Fibroblast of skin of back (primary cell): ENCODE measurements around the gene ERCC6.

ENCODE experiments used
- DNase-seq: peaks from one replicate; pipeline ENCODE4 v3.0.0-alpha.2; 2013

ERCC6 gene

DNA sequence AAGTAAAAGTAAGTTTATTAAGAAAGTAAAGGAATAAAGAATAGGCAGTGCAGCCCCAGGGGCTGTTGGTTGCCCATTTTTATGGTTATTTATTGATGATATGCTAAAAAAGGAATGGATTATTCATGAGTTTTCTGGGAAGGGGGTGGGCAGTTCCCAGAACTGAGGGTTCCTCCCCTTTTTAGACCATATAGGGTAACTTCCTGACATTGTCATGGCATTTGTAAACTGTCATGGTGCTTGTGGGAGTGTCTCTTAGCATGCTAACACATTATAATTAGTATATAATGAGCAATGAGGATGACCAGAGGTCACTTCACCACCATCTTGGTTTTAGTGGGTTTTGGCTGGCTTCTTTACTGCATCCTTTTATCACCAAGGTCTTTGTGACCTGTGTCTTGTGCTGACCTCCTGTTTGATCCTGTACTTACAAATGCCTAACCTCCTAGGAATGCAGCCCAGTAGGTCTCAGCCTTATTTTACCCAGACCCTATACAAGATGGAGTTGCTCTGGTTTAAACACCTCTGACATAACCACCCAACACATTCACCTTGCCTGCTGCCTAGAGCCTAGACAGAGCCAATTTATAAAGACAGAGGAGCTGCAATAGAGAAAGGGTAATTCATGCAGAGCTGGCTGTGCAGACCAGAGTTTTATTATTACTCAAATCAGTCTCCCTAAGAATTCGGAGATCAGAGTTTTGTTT, 10.9 kb upstream of the ERCC6 start:
- DNase-seq: no peak

DNA sequence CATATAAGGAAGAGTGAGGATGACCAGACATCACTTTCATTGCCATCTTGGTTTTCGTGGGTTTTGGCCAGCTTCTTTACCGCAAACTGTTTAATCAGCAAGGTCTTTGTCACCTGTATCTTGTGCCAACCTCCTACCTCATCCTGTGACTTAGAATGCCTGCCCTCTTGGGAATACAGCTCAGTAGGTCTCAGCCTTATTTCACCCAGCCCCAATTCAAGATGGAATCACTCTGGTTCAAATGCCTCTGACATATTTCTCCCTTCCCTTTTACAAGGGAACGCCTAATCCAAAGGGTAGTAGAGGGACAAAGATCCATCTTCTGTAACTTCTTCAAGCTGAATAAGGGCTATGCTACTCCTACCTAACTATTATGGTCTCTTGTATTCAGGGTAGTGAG, 4.7 kb upstream of the ERCC6 start:
- no peak for DNase-seq

DNA sequence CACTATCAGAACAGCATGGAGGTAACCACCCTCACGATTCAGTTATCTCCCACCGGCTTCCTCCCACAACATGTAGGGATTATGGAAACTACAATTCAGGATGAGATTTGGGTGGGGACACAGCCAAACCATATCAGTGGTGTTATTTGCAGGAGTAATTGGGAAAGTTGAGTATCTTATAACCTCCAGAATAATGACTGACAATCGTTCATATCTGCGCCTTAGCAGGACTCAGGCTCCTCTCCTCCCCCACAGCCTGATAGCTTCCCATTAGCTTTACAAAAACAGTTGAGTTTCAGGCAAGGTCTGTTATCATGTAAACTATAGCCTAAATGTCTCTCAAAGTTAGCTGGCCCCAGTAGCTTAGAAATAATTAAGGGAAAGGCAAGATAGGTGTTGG, 3.4 kb upstream of the ERCC6 start:
- DNase-seq: no peak

DNA sequence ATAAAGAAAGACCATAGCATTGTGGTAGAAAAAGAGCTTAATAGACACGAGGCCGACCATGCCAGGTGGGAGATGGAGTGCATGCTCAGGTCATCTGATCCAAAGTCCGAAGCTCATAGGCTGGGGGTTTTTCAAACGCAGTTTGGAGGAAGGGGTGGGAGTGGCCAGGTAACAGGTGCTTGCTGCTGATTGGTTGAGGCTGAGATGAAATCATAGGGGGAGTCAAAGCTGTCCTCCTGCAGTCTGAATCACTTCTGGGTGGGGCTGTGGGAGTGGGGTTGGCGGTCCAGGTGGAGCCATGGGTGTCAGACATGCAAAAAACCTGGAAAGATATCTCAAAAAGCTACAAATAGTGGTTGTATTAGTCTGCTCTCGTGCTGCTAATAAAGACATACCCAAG, 2.8 kb upstream of the ERCC6 start:
- no peak for DNase-seq

DNA sequence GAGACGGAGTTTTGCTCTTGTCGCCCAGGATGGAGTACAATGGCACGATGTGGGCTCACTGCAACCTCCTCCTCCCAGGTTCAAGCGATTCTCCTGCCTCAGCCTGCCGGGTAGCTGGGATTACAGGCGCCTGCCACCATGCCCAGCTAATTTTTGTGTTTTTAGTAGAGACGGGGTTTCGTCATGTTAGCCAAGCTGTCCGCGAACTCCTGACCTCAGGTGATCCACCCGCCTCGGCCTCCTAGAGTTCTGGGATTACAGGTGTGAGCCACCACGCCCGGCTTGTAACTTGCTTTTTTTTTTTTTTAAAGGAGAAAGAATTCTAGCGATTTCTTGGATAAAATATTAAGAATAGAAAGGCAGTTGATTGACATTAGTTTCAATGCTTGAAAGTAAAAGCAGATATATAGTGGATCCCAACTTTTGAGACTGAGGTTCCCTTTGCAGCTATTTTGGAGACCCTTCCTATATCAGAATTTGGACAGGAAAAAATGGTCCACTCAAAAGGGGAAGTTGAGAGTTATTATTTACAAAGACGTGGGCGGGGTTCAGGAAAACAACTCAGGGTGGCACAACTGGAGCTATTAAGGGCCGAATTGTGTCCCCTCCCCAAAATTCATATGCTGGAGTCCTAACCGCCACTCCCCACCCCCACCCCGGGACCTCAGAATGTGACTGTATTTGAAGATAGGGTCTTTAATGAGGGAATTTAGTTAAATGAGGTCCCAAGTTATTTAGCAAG, 1.3 kb upstream of the ERCC6 start:
- no peak for DNase-seq

DNA sequence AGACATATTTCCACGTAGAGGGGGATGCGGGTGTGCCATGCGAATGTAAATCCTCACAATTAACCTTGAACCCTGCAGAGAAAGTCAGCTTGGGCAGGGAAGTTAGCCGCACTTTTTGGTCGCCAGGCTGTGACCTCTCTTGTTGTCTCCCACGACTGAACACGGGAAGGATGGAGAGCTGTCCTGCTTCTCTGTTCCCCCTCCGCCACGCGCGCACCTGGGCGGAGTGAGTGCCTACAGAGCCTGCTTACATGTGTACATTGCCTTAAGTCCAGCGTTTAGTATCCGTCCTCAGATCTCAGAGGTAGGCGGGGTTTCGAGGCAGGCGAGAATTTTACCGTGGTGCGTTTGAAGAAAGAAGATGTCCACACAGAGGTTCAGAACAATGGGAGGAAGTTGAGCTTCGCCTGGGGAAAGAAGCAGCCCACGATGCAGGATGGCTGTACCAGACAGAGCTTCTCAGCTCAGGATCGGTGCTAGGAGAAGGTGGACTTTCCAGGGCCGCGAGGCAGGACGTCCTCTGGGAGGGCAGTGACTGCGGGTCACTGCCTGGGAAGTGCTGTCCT, 482 bp upstream of the ERCC6 start:
- peak; percentile 57 for DNase-seq

DNA sequence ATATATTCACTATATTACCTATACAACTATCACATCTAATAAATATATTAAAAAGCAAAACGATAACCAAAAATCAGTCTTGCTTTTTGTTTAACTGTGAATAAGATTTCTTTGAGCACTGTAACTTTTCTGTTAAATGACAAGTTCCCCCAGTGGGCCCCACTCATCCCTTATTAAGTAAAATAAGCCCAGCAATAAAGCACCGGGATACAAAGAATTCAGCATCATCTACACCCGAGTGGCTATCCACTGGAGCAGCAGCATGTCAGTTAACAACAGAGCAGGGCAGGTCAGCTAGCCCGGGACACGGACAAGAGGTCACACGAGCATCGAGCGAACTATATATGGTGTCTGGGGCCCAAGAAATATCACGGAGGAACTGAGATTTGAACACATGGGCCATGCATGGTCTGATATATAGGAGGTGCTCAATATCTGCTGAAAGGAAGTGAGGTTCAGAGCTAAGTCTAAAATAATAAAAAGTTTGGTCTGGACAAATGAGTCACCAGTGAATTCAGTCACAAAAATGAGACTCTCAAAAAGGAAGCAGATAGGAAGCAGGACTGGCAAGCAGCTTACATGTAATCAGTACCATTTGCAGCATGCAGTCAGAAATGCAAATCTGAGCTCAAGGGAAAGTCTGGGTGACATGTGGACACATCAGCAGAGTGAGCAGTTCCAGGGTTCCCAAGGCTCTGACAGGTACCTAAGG, 4.1 kb downstream of the ERCC6 start:
- DNase-seq: peak; percentile 91

DNA sequence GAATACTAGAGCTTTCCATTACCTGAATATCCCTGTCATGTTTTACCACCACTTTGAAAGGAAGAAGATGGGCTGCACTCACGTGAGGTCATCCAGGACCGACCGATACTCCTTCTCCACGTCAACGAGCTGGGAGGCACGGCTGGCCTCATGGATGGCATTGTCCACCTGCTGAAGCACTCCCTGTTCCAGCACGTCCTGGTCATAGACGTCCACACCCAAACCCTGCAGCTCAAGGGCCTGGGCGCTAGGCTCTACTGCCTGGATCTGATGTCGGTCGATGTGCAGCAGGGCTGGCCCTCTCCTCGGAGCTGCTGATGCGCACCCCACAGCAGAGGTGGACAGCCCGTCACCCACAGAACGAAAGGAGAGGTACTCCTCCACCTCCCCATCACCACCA, 6.5 kb downstream of the ERCC6 start:
- no peak for DNase-seq

DNA sequence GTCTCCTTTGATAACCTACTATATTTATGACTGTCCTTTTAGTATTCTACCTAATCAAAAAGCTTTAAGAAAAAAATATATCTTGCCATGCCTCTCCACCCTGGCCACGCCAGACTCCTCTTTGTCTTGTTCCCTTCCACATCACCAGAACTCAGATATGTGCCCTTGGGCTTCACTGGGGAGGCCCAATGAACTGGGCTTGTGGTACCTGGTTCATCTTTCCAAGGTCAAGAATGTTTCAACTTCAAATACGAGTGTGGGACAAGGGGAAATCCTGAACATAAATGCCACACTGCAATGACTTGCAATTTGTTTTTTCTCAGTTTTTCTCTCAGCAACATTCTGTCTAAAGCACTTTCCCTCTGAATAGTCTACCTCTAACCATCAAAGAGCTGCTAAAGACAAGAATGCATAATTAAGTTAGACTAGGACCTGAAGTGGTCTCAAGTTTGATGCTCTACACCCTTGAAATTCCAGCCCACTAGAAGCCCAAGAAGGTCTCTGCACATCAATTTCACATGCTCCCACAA, 9.9 kb downstream of the ERCC6 start:
- no peak for DNase-seq

DNA sequence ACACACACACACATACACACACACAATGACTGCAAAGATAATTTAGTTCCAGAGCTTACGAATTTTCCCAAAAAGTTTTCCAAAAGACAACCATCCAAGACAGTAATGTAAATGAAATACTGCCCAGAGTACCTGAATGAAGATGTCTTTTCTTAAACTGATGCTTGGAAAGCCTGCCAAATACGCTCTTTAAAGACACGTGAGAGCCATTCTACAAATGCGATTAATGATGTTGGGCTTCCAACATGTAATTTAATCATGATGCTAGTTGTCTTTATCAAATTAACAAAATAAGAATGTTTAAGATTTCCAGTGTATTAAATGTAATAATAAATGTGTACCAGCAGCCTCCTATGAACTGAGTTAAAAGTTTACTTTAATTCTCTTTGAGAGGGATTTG, 11.1 kb downstream of the ERCC6 start:
- DNase-seq: no peak

DNA sequence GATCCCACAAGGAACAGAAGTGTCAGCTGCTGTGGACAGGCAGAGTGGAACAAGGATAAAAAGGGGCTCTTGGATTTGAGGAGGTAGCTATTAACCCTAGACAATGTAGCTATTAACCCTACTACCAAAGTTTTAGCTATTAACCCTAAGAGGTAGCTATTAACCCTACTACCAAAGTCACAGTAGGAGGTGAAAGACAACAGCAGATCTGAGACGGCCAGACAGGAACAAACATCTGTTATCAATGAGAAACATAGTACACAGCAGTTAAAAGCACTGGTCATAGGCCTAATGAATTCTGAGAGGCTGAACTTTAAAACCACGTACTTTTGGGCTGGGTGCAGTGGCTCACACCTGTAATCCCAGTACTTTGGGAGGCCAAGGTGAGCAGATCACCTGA, 11.9 kb downstream of the ERCC6 start:
- no peak for DNase-seq

DNA sequence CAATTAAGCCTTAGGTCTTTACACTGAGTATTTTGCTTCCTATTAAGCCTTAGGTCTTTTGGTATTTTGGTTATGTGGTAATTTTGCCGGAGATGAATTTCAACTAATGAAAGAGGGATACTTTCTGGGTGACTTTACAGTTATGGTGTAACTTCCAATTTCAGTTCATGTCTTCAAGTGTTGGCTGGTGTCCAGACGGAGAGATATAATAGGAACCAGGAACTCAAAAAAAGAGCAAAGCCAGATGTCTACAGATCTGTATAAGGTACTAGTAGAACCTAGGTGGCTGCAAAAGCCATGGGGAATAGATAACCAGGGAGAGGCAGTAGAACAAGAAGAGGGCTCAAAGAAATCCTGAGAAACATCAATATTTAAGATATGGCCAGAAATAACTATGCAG, 12.3 kb downstream of the ERCC6 start:
- no peak for DNase-seq

DNA sequence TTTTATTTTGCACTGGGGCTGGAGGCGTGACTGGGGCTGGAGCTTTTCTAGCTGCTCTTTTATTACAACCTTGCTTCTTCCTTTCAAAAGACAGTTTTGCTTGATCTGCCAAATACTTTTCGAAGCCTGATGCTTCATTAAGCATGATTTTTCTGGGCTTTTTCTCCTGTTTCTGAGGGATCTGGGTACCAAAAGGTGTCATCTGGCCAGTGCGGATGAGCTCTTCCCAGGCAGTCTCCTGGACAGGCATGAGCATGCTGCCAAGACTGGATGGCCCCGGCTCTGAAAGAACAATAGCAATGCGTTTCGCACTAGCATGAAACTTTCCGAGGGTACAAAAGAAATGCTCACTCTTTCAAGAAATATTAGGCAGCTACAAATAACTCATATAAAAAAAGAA, 14.4 kb downstream of the ERCC6 start:
- no peak for DNase-seq

DNA sequence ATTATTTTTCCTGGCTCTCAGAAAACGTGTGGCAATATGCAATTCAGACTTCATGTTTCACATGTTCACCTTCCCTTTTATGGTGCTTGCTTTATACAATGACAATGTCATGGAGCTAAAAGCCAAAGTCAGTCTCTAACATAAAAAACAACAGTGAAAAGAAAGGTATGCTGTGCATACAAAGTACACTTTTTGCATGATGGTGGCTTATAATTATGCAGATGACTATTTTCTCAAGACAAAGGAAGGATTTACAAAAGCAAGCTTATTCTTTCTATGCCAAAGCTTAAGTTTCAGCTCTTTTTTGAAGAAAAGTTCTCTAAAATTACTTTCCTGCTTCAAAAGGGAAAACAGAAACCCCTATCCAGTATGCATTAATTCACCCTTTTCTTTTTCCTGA, 15.6 kb downstream of the ERCC6 start:
- DNase-seq: no peak

DNA sequence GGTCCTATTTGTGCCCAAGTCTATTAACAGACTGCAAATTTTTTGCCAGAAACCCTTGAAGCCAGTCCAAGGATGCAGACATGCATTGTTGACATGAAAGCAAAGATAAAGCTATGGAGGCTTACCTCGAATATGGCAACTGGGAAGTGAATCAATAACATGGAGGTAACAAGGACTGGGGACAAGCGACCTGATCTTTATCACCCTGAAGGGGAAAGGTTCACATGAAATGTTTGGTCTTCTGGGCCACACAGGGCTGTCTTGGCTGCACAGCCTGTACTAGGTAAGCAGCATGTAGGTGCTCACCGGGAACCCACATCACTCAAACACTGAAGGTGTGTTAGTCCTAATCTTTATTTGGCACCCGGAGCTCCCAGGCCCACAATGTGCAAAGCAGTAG, 17.9 kb downstream of the ERCC6 start:
- no peak for DNase-seq

DNA sequence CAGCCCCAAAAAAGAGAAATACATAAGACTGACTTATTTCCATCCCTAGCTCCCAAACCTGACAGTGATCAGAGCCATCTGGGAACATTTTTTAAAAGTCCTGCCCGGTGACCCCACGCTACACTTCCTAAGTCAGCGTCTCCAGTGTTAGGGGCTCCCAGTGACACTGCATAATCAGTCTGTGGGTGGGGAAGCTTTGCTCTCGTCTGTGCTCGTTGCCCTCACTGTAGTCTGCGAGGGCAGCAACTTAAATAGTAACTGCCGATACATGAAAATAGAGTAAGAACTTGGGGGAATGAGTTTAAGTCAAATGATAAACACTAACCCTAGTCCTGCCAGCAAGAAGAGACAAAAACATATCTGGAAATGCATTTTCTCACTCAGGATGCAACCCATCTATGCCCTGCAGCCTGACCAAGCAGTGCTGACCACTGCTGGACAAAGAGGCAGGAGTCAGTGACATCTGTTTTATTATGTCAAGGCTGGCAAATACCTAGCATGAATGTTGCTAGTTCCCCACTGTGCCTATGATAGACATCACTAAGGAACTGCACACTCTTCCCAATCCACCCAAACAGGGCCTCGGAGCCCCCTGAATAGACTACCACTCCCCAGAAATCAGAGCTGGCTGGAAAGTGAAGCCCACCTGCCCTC, 18.7 kb downstream of the ERCC6 start:
- DNase-seq: no peak

DNA sequence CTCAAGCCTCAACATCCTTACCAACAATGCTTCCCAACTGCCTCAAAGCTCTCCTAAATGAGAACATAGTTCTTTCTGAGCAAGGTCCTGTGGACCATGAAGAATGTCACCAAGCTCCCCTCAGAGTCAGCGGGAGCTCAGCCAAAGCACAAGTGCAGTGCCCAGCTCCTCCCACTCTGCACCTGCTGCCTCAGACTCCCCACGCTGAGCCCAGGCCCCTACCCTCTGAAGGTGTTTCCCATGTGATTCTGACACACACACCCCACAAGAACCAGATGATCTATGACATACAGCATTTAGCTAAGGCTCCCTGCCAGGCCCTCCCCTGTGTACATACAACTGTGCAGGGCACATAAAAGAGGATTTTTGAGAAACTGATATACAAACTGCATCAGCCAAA, 19.2 kb downstream of the ERCC6 start:
- no peak for DNase-seq

DNA sequence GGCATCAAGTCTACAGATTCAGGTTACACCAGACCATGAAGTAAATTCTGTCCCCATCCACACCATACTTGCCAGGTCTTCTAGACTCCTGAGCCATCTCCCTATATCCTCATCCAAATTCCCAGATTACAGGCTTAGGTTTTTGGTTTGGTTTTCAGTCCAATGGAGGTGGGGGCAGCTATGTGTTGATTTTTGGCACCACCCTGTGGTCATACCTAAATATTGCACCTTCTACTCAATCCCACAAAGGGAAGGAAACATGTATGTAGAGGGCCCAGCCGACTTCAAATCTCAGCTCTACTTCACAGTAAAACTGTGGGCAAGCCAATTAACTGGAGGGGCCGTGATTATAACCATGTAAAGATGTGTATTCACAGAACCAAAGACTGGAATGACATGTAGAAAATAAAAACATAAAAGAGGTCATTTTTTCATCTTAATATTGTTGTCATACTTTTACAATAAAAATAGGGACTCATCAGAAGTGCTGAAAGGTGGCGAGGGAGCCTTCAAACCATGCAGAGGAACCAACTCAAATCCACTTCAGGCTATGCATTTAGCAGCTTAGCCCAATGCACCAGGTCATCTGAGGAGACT, 19.8 kb downstream of the ERCC6 start:
- peak; percentile 56 for DNase-seq

DNA sequence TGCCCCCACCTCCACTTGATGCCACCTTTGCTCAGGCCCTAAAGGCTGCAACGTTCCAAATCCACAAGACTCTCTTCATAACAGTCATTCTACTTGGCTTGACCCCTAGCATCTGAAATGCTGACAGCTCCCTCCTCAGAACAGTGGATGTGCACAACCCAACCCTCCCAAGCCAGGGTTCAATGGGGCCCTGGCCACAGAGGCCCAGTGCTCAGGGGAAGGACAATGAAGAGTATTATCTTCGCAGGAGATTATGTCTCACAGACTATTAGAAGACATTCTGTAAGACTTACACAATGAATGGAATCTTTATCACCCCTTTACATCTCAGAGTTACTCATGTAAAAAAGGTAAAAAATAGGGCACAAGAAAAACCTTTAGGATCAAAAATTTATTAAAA, 20.4 kb downstream of the ERCC6 start:
- DNase-seq: no peak

DNA sequence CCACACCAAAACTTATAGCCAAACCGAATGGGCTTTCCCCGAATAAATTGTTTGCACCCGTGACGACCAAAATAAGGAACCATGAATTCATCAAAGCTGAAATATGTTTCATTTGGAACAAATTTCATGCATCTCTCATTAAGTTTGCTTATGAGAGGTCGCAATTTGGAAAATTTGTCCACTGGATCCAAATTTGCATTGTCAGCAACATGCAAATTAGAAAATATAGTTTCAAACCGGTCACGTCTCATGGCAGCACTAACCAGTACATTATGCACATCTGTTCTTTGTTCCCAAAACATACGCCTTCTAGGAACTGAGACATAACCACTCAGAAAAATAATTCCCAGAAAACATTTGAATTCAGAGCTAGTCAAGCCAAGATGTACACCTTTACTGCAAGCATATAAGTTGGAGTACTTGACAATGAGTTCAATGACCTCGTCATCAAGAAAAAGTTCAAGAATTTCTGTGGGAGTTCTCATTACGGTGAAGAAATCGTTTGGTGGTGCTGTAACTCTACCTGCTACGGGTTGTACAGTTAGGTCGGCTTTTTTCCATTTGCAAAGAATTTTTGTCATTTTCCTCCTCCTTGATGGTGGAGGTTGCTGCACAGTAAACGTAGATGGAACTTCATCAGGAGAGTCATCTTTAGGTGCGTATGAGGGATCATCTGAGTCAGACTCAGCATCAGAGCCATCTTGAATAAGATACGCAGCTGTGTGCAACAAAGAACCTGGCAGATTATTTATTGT, 22.5 kb downstream of the ERCC6 start:
- DNase-seq: no peak

DNA sequence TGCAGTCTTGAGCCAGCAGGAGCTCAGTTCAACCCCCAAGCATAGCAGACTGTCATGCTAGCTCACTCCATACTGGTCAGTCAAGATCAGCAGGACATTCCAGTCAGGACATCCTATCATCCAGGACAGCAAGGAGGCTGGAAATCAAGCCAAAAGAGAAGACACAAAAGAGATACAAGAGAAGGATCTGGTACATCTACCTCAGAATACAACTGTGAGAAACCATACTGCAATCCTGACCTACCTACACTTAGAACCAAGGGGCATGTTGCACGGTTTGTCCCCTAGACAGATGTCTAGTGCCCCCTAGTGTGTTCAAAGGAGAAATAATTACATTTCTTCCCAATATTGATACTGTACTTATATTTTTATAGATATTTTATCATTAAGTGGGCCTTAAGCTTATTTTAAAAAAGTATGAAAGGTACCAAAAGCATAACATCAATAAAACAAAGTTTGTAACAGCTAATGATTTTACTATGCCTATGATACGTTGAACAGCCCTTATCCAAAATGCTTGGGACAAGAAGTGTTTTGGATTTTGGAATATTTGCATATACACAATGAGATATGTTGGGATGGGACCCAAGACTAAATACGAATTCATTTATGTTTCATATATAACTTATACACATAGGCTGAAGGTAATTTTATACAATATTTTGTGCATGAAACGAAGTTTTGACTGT, 26.7 kb downstream of the ERCC6 start:
- DNase-seq: peak; percentile 28
